NCI-H82 (cell line): ENCODE data around the gene PBRM1.

ENCODE experiments used
- DNase-seq: peaks from one replicate; lab custom pipeline; 2025; lab: John Stamatoyannopoulos, UW

Gene PBRM1

DNA sequence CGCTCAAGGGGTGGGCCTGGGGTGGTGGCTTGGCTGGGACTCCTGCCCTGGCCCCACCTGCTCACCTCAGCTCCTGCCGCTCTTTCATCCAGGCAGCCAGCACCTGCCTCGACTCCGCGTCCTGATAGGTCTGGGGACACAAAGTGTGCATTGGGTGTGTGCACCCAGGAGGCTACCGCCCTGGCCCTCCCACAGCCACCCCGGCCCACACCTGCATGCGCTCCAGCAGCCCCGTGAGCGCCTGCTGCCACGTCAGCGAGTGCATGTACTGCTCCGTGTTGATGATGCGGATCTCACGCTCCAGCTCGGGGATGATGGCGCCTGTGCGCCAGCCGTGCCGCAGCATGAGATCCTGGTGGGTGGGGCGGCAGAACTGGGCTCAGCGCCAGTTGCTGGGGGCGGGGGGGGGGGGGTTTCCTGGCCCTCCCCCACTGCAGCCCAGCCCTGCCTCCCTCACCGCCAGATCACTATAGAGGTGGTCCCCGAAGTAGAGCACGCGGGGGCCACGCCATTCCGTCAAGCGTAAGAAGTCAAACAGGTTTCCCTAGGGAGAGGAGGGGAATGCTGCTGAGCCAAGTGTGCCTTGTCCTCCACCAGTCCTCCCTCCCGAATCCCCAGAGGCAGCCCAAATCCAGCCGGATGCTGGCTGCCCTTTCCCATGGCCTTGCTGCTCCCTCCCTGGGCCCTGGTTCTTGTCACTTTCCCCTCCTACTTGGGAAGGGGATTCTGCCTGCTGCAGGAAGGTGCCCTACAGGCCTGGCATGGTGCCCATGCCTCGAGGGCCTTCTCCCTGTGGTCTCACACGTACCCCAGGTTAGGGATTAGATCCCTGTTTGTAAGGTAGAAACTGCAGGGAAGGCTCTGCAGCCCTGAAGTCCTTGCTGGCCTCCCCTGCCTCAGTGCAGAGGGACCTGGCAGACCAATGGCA is 160.7 kb downstream of the PBRM1 start:
- DNase-seq: no peak

- no peak for DNase-seq
These were observed 161.4 kb downstream of the PBRM1 start for GRCh38 chr3:52524258-52524751.

GRCh38 chr3:52523386-52524257 is 162.1 kb downstream of the PBRM1 start:
- DNase-seq: no peak

- no peak for DNase-seq
These were observed 163.0 kb downstream of the PBRM1 start for GRCh38 chr3:52522651-52523251.

DNA sequence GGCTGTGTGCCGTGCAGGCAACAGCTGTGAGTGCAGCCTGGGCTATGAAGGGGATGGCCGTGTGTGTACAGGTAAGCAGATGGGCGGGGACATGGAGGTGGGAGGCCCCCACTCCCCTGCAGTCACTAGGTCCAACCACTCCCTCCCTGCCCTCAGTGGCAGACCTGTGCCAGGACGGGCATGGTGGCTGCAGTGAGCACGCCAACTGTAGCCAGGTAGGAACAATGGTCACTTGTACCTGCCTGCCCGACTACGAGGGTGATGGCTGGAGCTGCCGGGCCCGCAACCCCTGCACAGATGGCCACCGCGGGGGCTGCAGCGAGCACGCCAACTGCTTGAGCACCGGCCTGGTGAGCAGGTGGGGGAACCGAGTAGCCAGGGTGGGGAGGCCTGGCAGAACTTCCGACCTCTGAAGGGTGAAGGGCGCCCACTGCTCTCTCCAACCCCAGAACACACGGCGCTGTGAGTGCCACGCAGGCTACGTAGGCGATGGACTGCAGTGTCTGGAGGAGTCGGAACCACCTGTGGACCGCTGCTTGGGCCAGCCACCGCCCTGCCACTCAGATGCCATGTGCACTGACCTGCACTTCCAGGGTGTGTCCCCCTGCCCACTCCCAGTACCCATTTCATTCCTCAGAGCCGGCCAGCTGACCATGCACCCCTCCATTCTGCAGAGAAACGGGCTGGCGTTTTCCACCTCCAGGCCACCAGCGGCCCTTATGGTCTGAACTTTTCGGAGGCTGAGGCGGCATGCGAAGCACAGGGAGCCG is 163.6 kb downstream of the PBRM1 start:
- DNase-seq: no peak

DNA sequence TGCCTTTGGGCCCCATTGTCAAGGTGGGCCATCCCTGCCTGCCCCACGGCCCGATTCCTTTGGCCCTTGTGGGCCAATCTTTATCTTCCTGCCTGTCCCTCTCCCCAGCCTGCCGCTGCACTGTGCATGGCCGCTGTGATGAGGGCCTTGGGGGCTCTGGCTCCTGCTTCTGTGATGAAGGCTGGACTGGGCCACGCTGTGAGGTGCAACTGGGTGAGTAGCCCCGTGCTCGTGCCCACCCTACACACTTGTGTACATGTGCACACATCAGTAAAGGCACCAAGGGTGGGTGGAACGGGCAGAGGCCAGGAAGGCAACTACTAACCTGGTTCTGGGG is 164.3 kb downstream of the PBRM1 start:
- no peak for DNase-seq

DNA sequence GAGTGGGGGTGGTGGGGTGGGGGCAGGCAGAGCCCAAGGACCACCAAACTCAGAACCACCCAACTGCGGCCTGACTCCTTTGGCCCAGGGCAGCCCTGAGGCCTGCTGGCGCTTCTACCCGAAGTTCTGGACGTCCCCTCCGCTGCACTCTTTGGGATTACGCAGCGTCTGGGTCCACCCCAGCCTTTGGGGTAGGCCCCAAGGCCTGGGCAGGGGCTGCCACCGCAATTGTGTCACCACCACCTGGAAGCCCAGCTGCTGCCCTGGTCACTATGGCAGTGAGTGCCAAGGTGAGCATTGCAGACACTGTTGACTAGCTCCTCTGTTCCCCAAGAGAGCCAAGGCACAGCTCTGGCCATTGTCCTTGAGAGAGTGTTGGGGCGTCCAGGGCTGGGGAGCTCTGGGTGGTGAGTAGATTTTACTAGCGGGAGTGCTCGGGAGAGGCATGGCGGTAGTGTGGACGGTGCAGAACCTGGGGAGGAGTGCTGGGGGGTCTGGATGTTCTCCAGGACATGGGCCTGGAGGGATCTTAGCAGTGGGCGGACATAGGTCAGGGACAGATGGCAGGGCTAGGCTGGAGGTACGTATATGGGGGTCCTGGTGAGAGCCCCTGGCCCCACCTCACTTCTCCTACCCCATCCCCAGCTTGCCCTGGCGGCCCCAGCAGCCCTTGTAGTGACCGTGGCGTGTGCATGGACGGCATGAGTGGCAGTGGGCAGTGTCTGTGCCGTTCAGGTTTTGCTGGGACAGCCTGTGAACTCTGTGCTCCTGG is 164.8 kb downstream of the PBRM1 start:
- DNase-seq: no peak

DNA sequence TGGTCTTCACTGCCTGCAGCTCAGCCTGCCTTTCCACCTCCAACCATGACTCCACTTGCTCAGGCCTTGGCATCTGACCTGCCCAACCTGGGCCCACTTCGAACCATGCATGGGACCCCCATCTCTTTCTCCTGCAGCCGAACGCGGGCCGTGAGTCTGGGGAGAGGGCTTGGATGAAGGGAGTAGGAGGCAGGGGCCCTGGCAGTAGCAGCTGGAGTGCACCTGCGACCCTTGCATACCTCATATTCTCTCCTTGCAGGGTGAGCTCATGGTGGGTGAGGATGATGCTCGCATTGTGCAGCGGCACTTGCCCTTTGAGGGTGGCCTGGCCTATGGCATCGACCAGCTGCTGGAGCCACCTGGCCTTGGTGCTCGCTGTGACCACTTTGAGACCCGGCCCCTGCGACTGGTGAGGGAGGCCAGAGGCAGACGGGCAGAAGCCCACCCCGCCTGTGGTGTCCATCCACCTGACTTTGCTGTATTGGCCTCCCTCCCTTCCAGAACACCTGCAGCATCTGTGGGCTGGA is 165.5 kb downstream of the PBRM1 start:
- DNase-seq: no peak

DNA sequence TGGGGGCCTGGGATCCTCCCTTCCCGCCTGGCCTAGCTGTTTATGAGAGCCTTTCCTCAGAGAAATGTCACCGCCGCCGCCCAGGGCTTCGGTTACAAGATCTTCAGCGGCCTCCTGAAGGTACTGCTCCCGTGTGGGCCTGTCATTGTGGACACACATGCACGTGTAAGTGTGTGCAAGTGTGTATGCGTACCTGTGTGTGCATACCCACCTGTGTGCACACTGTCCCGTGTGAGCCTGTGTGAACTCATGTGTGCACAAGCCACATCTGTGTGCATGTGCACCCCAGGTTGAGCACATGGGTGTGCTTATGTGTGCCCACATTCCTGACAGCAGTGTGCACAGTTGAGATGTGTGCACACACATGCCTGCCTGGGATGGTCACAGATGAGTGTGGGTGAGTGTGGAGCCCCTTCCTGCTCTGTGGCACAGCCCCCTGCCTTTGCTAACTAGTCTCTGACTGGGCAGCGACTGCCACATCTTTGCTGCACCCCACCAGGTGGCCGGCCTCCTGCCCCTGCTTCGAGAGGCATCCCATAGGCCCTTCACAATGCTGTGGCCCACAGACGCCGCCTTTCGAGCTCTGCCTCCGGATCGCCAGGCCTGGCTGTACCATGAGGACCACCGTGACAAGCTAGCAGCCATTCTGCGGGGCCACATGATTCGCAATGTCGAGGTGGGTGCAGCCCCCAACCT is 166.1 kb downstream of the PBRM1 start:
- DNase-seq: no peak

- DNase-seq: no peak
These were observed 166.8 kb downstream of the PBRM1 start for GRCh38 chr3:52518723-52519444.

DNA sequence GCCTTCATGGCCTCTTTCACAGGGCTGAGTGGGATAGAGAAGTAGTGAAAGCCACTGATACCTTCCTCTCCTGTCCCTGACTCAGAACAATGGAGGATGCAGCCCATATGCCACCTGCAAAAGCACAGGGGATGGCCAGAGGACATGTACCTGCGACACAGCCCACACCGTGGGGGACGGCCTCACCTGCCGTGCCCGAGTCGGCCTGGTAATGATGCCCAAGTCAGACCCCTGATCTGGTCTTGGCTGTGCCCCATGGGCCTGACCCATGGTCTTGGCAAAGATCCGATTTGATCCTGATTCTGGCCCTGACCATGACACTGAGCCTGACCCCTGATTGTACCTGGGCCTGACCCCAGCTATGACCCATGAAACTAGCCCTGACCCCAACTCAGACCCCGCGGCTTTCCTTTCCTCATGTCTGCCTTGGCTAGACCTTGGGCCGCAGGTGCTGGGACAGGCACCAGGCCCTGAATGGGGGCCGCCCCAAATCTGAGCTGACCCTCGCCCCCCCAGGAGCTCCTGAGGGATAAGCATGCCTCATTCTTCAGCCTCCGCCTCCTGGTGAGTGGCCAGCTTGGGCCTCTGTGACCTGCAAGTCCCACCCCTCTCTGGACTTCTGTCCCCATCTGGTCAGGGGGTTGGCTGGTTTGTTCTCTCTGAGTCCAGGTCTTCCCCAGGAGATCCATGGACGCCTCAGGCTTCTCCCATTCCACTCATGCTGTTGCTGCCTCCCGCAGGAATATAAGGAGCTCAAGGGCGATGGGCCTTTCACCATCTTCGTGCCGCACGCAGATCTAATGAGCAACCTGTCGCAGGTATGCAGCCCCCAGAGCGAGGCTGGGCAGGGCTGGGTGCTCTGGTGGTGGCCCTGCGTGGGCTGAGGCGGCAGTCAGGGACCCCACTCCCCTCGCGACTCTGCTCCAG is 167.7 kb downstream of the PBRM1 start:
- DNase-seq: no peak

GRCh38 chr3:52516509-52517195 is 169.1 kb downstream of the PBRM1 start:
- DNase-seq: no peak

- DNase-seq: no peak
These were observed 170.5 kb downstream of the PBRM1 start for GRCh38 chr3:52515192-52515591.

- DNase-seq: no peak
These were observed 171.1 kb downstream of the PBRM1 start for GRCh38 chr3:52514576-52514975.

- no peak for DNase-seq
These were observed 172.4 kb downstream of the PBRM1 start for GRCh38 chr3:52513281-52513680.

DNA sequence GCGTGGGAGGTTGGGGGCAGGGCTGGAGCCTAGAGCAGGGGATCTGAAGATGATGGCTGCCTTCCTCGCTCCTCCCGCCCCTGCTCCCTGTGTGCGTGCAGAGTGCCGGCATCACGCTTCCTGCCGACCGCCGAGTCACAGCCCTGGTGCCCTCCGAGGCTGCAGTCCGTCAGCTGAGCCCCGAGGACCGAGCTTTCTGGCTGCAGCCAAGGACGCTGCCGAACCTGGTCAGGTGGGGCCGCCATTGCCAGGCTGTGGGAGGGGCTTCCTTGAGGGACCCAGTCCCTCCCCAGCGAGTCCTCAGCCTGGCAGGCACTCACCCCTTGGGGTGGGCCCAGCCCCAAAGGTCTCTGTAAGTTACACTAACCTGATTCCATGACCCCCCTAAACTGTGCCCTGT is 173.0 kb downstream of the PBRM1 start:
- DNase-seq: no peak

DNA sequence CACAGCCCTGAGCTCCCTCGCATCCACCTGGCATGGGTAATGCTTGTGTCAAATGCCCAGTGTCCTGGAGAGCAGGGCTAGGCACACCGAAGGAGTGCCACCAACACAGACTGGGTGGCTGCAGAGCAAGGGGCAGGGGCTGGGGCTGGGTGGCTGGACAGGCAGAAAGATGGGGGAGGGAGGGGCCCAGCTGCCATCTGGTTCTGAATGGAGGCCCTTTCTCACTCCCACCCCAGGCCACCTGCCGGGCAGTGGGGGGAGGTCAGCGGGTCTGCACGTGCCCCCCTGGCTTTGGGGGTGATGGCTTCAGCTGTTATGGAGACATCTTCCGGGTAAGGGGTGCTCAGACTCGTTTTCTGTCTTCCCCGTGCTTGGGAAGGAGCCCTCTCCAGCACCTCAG is 173.6 kb downstream of the PBRM1 start:
- DNase-seq: peak; percentile 14

DNA sequence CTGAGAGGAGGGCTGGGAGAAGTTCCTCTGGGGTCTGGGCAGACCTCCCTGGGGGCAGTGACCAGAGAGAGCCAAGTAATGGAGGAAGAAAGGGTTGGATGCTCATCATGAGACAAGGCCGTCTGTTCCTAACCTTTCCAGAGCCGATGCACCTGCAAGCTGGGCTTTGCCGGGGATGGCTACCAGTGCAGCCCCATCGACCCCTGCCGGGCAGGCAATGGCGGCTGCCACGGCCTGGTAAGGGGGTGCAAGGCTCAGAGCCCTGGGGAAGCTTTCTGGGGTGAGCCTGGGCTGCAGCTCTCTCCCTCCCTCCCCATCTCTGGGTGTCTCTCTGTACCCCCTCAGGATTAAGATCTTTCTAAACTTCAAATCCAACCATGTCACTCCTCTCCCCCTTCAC is 174.2 kb downstream of the PBRM1 start:
- no peak for DNase-seq
